ENCODE measurements around the gene MCMBP. TPM values are rescaled to one million over a fixed set of nuclear protein-coding genes. Genes with fewer than 3 reads are reported as not detected.

The MCMBP gene
- total and polyA plus RNA-seq, 3 donors from 2014 or later = 42.3 to 47.9 (median 47.4) TPM

DNA sequence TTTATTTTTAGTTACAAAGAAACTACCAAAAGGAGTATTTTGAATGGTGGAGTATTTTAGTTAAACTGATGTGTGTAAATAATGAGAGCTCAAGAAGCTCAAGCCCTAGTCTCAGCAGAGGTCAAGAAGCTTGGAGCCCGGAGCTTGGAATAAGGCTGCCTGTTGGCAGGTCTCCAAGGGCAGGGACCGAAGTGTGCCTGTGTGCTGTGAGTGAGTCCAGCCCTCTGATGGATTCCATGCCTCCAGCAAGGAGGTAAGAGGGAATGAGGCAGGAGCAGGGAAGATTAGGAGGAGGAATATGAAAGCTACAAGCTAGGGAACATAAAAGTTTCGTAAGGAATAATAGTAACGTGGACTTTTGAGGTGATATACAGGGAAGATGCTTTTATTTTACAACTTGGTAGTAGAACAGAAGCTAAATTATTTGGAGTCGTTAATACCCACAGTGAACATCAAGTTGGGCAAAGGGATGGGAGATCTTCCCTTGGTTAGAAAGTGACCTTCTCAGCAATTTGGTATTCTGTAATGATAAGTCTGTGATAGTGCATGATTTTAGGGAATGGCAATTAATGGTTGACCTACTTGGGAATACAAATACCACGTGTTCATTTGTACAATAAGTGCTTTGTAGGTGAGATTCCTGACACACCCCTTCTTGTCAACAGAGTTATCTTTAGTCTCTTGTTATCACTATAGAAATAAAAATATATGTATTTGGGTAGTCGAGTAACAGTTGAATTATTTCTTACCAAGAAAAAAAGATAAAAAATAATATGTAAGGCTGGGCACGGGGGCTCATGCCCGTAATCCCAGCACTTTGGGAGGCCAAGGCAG, 24.5 kb upstream of the MCMBP start:
- H3K4me3 ChIP-seq = no peak overlapping the region
- no peaks in the 10 kb centered on the region for H3K9me3 ChIP-seq
- TF ChIP-seq CTCF (IDR thresholded peaks at IDR 0.05) = no peak
- TF ChIP-seq POLR2A (IDR thresholded peaks at IDR 0.05) = no peak
- H3K4me1 ChIP-seq = peaks cover 43% of the 10 kb centered on the region
- intact Hi-C loops (cut with DNase I; ENCODE audit: low total_unique reads) = no loop called here
- 42 to 58% methylated on average over 9 of the region's 9 CpGs for WGBS, 2 donors
- H3K27me3 ChIP-seq = no peaks in the 10 kb centered on the region
- DNase-seq = peak; percentile 85
- H3K36me3 ChIP-seq (ENCODE audit: low read depth, missing control alignments) = no peaks in the 10 kb centered on the region
- H3K27ac ChIP-seq = peak overlapping the region in 1 of 2 donors; percentile 7

GRCh38 chr10:119896061-119896655, 23.5 kb upstream of the MCMBP start:
- Histone ChIP-seq H3K36me3 (ENCODE audit: low read depth, missing control alignments) (no peaks in the 10 kb centered on the region), H3K27me3 (no peaks in the 10 kb centered on the region), H3K27ac (peak overlapping the region; percentile 7 to 15), H3K4me3 (no peak overlapping the region), H3K9me3 (no peaks in the 10 kb centered on the region), H3K4me1 (peaks cover 43% of the 10 kb centered on the region)
- no peak for DNase-seq
- intact Hi-C loops (cut with DNase I; ENCODE audit: low total_unique reads) = no loop called here
- TF ChIP-seq POLR2A (IDR thresholded peaks at IDR 0.05) (no peak), CTCF (IDR thresholded peaks at IDR 0.05) (no peak)
- 45 to 46% methylated on average over 4 of the region's 4 CpGs for WGBS, 2 donors

DNA sequence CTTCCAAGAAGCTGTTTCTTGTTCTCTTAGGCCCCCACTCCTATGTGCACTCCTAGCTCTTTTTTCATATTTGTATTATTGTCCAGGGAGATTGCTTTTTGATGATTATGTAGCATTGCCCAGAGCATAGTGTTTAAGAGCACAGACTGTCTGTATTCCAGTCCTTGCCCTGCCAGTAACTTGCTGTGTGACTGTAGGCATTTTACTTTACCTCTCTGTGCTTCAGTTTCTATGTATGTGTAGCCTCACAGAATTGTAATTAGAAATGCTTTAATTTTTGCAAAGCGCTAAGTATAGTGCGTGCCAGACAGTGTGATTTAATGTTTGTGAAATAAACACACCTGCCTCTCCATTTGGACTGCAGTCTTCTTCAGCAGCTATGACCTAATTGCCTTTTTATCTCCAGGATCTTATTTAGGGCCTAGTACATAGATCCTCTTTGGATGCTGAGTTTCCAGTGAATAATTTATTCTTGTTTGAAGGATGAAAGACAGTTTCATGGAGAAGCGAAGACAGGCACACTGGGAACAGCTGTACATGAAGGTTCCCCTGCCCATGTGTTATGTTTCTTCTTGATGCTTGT, 21.3 kb upstream of the MCMBP start:
- Histone ChIP-seq H3K4me3 (peak overlapping the region in 1 of 2 donors; percentile 86), H3K4me1 (peaks cover 38% of the 10 kb centered on the region), H3K36me3 (ENCODE audit: low read depth, missing control alignments) (no peaks in the 10 kb centered on the region), H3K9me3 (no peaks in the 10 kb centered on the region), H3K27me3 (no peaks in the 10 kb centered on the region), H3K27ac (no peak overlapping the region)
- intact Hi-C loops (cut with DNase I; ENCODE audit: low total_unique reads) = no loop called here
- 90 to 93% methylated on average over 3 of the region's 3 CpGs for WGBS, 2 donors
- TF ChIP-seq POLR2A (IDR thresholded peaks at IDR 0.05) (no peak), CTCF (IDR thresholded peaks at IDR 0.05) (no peak)
- no peak for DNase-seq

DNA sequence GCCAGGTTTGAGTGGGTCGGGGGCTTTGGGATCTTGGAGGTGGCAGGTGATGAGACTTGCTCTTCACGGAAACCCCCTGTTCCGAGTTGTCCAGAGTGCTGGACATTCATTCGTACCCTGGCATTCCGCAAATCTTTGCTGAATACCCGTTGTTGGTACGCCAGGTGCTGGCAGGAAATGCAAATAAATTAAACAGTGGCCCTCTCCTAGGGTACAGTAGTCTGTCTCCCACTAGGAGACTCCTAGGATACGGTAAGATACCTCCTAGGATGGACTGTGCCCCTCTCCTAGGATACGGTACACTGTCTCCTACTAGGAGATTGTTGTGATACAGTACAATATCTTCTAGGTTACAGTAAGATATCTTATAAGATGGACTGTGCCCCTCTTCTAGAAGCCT, 20.4 kb upstream of the MCMBP start:
- intact Hi-C loops (cut with DNase I; ENCODE audit: low total_unique reads) = no loop called here
- H3K4me3 ChIP-seq = peak overlapping the region; percentile 86 to 87
- H3K27me3 ChIP-seq = no peaks in the 10 kb centered on the region
- TF ChIP-seq CTCF (IDR thresholded peaks at IDR 0.05) (no peak), POLR2A (IDR thresholded peaks at IDR 0.05) (no peak)
- no peak for DNase-seq
- H3K27ac ChIP-seq = peak overlapping the region; percentile 61 to 90
- H3K4me1 ChIP-seq = peaks cover 38% of the 10 kb centered on the region
- no peaks in the 10 kb centered on the region for H3K36me3 ChIP-seq (ENCODE audit: low read depth, missing control alignments)
- WGBS, 2 donors = 3 to 4% methylated on average over 8 to 9 of the region's 9 CpGs
- H3K9me3 ChIP-seq = no peaks in the 10 kb centered on the region

Measured in testis (tissue), 3 donors.